ENCODE results near the gene RBM20.
"Not testable (repeated sequence)": the region's sequence is repeated elsewhere in the genome, so short reads cannot be mapped to it uniquely, and the experiment has no call there.

Gene RBM20
- total RNA-seq: 0.24 to 1.5 (median 0.42) reads per million in 4 donors

DNA sequence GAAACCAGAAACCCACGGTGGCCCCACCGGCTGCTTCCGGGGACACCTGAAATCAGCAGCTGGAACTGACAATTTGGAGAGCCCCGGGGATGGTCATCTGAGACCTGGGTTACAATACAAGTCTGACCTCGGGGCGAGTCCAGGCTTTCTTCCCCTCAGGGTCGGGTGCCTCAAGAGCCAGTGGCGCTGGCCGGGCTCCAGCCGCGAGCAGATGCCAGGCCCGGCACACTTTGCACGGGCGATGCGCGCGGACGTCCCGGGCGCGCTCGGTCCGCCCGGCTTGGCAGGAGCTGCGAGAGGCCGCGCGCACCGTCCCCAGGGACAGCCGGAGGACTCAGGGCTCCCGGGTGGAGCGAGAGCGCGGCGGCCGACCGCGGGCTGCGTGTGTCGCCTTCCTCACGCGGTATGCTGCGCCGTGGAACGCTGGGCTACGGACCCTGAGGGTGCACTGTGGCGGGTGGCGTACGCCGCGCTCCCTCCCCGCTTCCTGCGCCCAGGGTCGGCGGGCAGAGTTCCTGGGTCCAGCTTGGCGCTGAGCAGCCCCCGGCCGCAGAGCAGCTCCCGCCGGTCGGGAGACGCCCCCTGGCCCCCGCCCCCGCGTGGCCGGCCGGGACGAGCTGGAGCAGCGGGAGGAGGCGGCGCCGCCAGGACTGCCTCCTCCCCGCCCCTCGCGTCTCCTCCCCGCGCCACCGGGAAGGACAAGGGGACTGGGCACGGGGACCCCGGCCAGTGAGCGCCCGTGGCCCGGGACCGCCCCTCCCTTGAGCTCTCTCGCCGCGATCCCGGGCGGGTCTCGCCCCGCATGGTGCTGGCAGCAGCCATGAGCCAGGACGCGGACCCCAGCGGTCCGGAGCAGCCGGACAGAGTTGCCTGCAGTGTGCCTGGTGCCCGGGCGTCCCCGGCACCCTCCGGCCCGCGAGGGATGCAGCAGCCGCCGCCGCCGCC lies at the start of gene RBM20:
Gene RBM20, plus strand, starts transcription at position 684 of the 945 bp plus-strand sequence. Its CDS starts 119 bp downstream, at position 803.
- no peak for DNase-seq

DNA sequence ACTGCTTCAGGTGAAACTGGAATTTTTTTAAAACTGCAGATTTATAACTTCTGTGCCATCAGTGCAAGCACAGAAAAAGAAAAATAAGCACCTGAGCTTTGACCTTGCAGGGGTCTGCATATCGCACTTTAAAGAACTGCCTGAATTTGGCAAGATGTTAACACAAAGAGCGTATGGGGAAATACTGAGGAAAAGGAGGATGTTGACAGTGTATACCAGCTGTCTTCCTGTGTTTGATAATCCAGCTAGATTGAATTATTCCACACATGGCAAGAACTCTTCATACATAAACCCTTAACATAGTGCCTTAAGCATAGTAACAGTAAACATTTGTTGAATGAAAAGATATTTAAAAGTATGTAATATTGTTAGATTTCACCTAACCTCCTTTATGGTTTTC lies 46.7 kb upstream of the RBM20 start:
- no peak for DNase-seq

DNA sequence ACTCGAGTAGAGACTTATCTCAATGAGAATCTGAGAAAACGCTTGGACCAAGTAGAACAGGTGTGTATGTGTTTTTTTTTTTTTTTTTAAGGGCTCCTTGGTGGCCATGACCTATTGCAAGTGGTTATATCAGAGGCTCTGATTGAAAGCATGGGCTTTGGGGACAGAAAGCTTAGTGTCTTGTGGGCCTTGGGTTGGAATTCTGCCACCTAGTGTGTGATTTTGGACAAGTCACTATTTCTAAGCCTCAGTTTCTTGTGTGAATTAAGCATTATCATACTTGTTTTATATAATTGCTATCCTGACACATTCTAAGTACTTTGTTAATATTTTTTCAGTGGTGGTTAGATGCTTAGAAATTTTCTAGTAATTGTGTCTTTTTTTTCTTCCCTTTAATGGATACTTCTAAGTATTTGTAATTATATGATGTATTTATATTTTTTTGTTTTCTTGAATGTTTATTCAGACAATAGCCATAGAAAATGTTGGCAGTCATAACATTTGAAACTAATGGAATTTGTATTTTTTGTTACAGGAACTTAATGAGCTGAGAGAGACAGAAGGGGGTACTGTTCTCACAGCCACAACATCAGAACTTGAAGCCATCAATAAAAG lies 43.5 kb upstream of the RBM20 start:
- peak in 1 of 5 donors; percentile 58 for DNase-seq

DNA sequence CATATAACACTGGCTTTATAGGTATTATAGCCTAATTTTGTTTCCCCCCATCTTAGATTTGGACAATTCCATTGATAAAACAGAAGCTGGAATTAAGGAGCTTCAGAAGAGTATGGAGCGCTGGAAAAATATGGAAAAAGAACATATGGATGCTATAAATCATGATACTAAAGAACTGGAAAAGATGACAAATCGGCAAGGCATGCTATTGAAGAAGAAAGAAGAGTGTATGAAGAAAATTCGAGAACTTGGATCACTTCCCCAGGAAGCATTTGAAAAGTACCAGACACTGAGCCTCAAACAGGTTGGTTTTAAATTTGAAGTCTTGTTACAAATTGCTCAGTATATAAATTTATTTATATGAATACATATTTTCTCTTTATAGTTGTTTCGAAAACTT lies 42.6 kb upstream of the RBM20 start:
- no peak for DNase-seq

GRCh38 chr10:110608087-110608486 lies 36.0 kb upstream of the RBM20 start:
- no peak for DNase-seq

- DNase-seq: no peak
Observed at GRCh38 chr10:110609605-110610004, 34.5 kb upstream of the RBM20 start.

DNA sequence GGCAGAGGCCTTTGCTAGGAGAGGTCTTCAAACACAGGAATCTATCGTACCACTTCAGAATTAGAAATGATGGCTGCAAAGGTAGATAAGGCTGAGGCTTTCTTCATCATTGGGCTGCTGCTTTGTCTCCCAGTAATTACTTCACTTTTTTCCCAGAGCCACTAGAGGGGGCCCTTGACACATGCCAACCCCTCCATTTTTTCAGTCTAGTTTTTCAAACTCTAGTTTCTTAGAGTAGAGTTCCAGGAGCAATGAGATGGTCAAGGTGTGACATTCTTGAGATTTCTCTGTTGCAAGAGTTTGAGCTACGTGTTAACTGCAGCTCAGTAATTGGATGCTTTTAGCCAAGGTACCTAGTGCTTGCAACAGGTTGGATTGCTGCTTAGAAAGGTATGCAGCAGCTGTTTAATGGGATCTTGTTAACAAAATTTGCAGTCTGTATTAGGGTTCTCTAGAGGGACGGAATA lies 33.8 kb upstream of the RBM20 start:
- peak in 4 of 5 donors; percentile 29 to 51 (median 42) for DNase-seq

DNA sequence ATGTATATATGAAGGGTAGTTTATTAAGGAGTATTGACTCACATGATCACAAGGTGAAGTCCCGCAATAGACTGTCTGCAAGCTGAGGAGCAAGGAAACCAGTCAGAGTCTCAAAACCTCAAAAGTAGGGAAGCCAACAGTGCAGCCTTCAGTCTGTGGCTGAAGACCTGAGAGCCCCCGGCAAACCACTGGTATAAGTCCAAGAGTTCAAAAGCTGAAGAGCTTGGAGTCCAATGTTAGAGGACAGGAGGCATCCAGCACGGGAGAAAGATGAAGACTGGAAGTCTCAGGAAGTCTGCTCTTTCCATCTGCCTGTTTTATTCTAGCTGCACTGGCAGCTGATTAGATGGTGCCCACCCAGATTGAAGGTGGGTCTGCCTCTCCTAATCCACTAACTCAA lies 33.4 kb upstream of the RBM20 start:
- not testable (repeated sequence) for DNase-seq

GRCh38 chr10:110612087-110612486 lies 32.0 kb upstream of the RBM20 start:
- DNase-seq: peak in 1 of 5 donors; percentile 33

DNA sequence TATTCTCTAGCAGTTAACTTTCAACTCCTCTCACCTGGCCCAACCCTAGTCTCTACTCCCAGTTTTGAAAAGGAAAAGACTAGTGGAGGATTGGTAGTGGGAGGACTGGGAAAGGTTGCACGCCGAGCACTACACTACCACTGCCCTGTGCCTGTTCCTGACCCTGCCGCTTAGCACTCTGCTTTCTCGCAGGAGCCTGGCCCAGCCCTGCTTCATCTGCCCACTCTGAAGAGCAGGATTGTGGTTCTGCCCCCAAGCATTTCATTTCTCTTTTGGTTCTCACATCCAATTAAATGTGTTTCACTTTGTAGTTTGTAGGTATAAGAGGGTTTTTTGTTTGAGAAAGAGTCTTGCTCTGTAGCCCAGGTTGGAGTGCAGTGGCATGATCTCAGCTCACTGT lies 31.5 kb upstream of the RBM20 start:
- DNase-seq: no peak

DNA sequence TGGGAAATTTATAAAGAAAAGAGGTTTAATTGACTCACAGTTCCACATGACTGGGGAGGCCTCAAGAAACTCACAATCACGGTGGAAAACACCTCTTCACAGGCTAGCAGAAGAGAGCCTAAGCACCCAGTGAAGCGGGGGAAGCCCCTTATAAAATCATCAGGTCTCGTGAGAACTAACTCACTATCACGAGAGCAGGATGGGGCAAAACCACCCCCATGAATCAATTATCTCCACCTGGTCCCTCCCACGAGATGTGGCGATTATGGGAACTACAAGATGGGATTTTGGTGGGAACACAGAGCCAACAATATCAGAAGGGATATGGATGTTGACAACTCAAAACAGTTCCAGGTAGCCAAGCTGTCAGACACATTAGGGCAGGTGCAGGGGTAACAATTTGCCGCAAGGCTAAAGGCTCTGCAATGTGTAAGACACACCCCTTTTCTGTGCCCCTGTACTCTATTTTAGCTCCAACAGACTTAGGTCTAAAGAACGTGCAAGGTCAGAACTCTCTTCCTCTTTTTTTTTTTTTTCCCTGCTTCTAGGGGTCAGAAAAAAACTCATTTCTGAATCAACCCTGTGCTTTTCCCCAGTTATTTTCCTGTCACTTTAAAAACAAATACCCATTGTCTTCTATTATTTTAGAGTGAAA lies 30.7 kb upstream of the RBM20 start:
- peak in 1 of 5 donors; percentile 28 for DNase-seq

DNA sequence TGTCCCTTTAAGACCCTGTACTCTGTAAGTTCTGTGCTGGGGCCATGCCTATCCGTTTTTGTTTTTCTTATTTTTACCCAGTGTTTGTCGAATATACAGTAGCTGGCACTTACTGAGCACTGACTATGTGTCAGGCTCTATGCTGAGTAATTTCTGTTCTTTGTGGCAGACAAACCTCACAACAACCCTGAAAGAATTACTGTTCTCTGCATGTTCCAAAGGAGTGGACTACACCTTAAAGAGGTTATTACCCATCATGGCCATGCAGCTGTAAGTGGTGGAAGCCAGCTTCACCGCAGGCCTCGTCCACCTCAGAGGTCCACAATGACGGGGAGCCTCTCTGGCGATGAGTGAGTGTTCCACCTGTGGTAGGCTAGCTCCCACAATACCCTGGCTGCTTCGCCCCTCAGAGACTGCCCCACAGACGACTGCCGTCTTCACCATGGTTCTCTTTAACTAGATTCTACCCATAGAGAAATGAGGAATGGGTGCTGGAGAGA lies 30.1 kb upstream of the RBM20 start:
- DNase-seq: peak in 1 of 5 donors; percentile 57

- no peak for DNase-seq
Observed at GRCh38 chr10:110615057-110615747, 28.9 kb upstream of the RBM20 start.

DNA sequence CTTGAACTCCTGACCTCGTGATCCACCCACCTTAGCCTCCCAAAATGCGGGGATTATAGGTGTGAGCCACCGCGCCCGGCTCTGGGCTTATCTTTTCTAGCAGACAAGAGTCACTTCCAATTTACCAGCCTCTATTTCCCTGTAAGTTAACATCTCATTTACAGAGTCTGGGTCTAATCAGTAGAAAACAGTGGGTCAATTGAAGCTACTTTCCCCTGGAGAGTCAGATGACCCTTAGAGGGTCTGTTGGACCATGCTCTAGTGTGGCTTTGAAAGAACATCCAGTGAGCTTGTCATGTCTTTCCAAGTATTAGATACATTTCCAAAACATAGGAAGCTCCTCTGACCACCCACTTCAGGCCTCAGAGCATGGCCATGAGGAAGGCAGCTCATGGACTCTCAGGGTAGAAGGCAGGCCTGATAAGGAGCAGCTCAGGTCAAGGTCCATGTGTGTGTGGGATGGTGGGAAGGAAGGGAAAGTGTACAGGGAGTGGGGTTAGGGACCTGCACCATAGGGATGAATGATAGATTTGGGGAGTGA lies 27.6 kb upstream of the RBM20 start:
- DNase-seq: no peak

DNA sequence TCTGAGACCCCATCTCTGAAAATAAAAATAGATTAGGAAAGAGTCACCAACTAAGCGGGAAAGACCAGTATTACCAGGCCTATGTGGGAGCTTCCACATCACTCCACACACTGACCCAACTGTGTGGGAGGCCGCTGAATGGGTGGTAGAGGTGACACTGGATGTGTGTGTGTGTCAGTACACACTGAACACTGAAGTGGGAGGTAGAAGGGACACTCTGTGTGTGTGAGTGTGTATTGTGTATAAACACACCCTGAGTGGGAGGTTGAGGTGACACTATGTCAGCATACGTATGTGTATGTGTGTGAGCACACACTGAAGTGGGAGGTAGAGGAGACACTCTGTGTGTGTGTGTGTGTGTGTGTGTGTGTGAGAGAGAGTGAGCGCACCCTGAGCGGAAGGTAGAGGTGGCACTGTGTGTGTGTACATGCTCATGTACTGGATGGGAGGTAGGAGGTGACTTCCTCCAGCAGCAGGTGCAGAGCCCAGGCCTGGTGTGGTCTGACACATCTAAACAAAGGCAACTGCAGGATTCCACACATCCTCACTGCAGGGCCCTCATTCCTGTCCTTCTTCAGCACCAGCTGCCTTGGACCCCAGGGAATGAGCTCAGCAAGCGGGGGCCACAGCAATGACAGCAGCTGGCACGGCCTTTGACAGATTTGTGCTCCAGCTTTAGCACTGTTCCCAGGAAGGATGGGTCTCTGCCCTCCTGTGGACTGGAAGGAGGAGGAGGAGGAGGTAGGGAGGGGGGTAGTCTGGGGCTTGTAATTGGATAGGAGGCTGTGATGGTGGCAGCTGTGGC lies 26.5 kb upstream of the RBM20 start:
- peak in 1 of 5 donors; percentile 38 for DNase-seq

DNA sequence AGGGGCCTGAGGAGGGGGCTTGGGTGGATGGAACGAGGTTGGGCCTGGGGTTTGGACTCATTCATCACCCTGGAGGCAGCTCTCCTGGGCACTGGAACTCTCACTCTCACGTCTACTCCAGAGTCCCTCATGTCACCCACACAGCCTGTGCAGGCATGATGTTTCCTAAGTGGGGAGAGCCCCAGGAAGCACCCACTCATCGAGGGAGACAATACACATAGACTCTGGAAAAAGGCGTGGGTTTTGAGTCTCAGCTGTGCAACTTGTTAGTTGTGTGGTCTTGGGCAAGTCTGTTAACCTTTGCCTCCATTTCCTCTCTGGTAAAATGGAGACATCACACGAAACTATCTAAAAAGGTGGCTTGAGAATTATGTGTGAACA lies 25.9 kb upstream of the RBM20 start:
- DNase-seq: peak in 1 of 5 donors; percentile 14

DNA sequence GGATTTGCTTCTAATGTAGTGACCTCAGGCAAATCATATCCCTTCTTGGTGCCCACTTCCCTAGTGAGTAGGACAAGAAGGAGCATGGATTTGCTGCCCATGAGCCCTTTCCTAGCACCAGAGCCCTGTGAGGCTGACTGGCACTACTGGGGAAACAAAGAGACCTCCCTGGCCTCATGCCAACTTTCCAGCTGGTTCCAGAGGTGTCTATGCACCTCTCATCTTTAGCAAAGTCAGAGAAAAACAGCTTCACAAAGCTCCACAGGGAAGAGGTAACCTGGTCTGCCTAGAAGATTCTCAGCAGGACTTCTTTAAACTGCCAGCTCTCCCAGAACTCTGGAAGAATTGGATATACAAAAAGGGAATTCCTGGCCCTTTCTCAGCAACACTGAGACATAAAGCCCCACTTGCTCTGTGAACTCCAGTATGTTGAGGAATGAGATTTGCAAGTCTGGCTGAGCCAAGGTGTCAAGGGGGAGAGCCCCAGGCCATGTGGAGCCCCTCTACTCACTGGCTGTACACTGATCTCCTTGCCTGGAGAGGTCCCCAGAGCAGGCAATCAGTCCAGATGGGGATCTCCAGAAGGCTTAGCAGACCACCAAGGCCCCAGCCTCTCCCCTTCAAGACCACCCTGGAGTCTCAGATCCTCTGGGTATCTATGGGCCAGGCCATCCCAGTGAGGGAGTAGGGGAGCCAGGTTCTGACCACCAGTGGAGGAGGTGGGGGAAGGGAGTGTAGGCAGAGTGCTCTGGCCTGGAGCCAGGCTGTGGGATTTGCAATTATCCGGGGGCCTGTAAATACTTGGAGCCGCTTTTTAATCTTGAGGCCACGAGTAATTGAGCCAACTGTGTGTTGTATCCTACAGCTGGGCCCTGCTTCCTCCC lies 24.4 kb upstream of the RBM20 start:
- DNase-seq: no peak

- DNase-seq: no peak
Observed at GRCh38 chr10:110620398-110620719, 23.8 kb upstream of the RBM20 start.

DNA sequence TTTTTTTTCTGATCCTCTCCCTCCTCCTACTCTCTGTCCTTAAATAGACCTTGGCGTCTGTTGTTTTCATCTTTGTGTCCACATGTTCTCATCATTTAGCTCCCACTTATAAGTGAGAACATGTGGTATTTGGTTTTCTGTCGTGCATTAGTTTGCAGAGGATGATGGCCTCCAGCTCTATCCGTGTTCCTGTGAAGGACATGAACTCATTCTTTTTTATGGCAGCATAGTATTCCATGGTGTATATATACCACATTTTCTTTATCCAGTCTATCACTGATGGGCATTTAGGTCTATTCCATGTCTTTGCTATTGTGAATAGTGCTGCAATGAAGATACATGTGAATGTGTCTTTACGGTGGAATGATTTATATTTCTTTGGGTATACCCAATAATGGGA lies 20.8 kb upstream of the RBM20 start:
- DNase-seq: not testable (repeated sequence)

- no peak for DNase-seq
Observed at GRCh38 chr10:110625356-110625894, 18.7 kb upstream of the RBM20 start.

All from T-helper 1 cell (primary cell).